Trophoblast cell (in vitro differentiated cells and primary cell): ENCODE results near the gene FOXF2.

Source experiments
- DNase-seq, 2 donors: peaks; one replicate each; pipeline ENCODE4 v3.0.0-alpha.2; 2016
- H2AFZ ChIP-seq: 2 replicates; pipeline ENCODE4 v1.6.1; 2013; ENCODE audit warnings: low read length, moderate library complexity, mild to moderate bottlenecking; ENCODE audit not compliant: insufficient read depth, poor library complexity
- H2AK5ac ChIP-seq: 2 replicates; pipeline ENCODE4 v1.6.1; 2013; ENCODE audit warnings: mild to moderate bottlenecking, low read length
- H2BK120ac ChIP-seq: 2 replicates; pipeline ENCODE4 v1.6.1; 2013; ENCODE audit warnings: low read length, mild to moderate bottlenecking, moderate library complexity; ENCODE audit not compliant: insufficient read depth, poor library complexity
- H2BK12ac ChIP-seq: 2 replicates; pipeline ENCODE4 v1.6.1; 2013; ENCODE audit warnings: mild to moderate bottlenecking, low read length, moderate library complexity
- H2BK5ac ChIP-seq: 2 replicates; pipeline ENCODE4 v1.6.1; 2013; ENCODE audit warnings: low read length, low read depth, moderate library complexity, mild to moderate bottlenecking; ENCODE audit not compliant: poor library complexity
- H3K14ac ChIP-seq: 2 replicates; pipeline ENCODE4 v1.6.1; 2013; ENCODE audit warnings: mild to moderate bottlenecking, low read length
- H3K18ac ChIP-seq: 2 replicates; pipeline ENCODE4 v1.6.1; 2013; ENCODE audit warnings: mild to moderate bottlenecking, low read length
- H3K23ac ChIP-seq: 2 replicates; pipeline ENCODE4 v1.6.1; 2013; ENCODE audit warnings: low read length
- H3K27ac ChIP-seq: 2 replicates; pipeline ENCODE4 v1.5.1; 2013; ENCODE audit warnings: low read depth, mild to moderate bottlenecking, inconsistent platforms, low read length, moderate library complexity
- H3K27me3 ChIP-seq: 2 replicates; pipeline ENCODE4 v1.6.1; 2013; ENCODE audit warnings: inconsistent platforms, mild to moderate bottlenecking, low read length, moderate library complexity; ENCODE audit not compliant: insufficient read depth
- H3K36me3 ChIP-seq, 2 experiments: 1 replicate in 1 of 2; 2 replicates in 1 of 2; pipeline ENCODE4 v1.6.1; 2013; ENCODE audit warnings: low read length in 2 of 2, mild to moderate bottlenecking in 2 of 2, moderate library complexity in 1 of 2; ENCODE audit not compliant: insufficient read depth in 2 of 2, control insufficient read depth in 1 of 2
- H3K4ac ChIP-seq: 2 replicates; pipeline ENCODE4 v1.6.1; 2013; ENCODE audit warnings: low read depth, mild to moderate bottlenecking, low read length, moderate library complexity
- H3K4me1 ChIP-seq, 2 experiments: 1 replicate in 1 of 2; 2 replicates in 1 of 2; pipeline ENCODE4 v1.6.1; 2013; ENCODE audit warnings: low read length in 2 of 2, mild to moderate bottlenecking in 2 of 2, moderate library complexity in 1 of 2; ENCODE audit not compliant: insufficient read depth in 2 of 2, control insufficient read depth in 1 of 2
- H3K4me2 ChIP-seq: 2 replicates; pipeline ENCODE4 v1.6.1; 2013; ENCODE audit warnings: inconsistent platforms, mild to moderate bottlenecking, low read length, moderate library complexity
- H3K4me3 ChIP-seq: 2 replicates; pipeline ENCODE4 v1.5.1; 2013; ENCODE audit warnings: mild to moderate bottlenecking, low read depth, low read length, inconsistent platforms
- H3K79me1 ChIP-seq: one replicate; pipeline ENCODE4 v1.6.1; 2013; ENCODE audit warnings: low read length
- H3K79me2 ChIP-seq: 2 replicates; pipeline ENCODE4 v1.6.1; 2013; ENCODE audit warnings: low read length, mild to moderate bottlenecking; ENCODE audit not compliant: control insufficient read depth, insufficient read depth, poor library complexity
- H3K9ac ChIP-seq: 2 replicates; pipeline ENCODE4 v1.6.1; 2013; ENCODE audit warnings: mild to moderate bottlenecking, low read length
- H3K9me3 ChIP-seq: 2 replicates; pipeline ENCODE4 v1.6.1; 2013; ENCODE audit warnings: low read depth, mild to moderate bottlenecking, control low read depth, inconsistent platforms, low read length; ENCODE audit not compliant: insufficient read depth
- H4K12ac ChIP-seq: 2 replicates; pipeline ENCODE4 v1.6.1; 2013; ENCODE audit warnings: low read depth, mild to moderate bottlenecking, low read length, moderate library complexity
- H4K8ac ChIP-seq: 2 replicates; pipeline ENCODE4 v1.6.1; 2013; ENCODE audit warnings: low read depth, mild to moderate bottlenecking, low read length, moderate library complexity
- H4K91ac ChIP-seq: one replicate; pipeline ENCODE4 v1.6.1; 2013; ENCODE audit warnings: low read depth, mild to moderate bottlenecking, low read length, moderate library complexity
- WGBS: extraction: QIAGEN DNeasy Blood & Tissue Kit; methylation state at CpG from one replicate; pipeline ENCODE4 v1.1.7; 2013; ENCODE audit warnings: missing lambda C conversion rate; ENCODE audit not compliant: insufficient read length, insufficient coverage; ENCODE audit errors: extremely low coverage; 5-methylcytosine and 5-hydroxymethylcytosine counted together

Gene FOXF2

DNA sequence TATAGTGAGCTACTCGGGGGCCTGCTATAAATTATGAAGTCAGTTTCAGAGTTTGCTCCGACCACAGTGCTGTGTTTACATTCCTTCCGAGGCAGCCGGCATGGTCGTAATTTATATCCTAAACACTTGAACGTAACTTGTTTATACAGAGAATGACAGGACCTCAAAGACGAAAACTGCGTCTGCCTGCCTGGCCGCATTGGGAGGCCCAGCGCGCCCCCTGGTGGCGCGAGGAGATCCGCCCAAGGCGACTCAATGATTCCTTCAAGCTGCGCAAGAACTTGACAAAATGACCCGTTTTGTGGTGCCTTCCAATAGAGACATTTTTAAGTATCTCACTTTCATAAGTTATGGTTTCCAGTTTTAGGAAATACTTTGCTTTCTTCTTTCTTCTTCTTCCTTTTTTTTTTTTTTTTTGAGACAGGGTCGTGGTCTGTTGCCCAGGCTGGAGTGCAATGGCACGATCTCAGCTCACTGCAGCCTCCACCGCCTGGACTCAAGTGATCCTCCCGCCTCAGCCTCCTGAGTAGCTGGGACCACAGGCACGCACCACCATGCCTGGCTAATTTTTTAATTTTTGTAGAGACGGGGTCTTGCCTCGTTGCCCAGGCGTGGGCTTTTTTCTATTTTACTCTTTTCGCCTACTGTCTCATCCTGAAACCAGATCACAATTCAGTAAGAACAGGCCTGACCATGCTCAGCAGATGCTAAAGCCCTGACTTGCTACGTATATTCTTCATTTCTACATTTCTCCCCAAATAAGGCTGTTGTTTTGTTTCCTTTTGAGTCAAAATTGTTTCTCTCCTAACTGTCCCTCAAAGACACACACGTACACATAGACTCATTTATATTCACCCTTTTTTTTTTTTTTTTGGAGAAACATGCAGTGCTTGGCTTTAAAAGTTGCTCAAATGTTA is 7.8 kb downstream of the FOXF2 start:
- Histone ChIP-seq H2BK120ac (no peak overlapping the region), H3K18ac (no peak overlapping the region), H3K4me1 (peaks cover 0 to 4% of the 10 kb centered on the region in 2 experiments), H4K8ac (no peak overlapping the region), H2BK5ac (no peak overlapping the region), H3K4me3 (no peak overlapping the region), H3K4ac (no peak overlapping the region), H3K14ac (no peak overlapping the region), H2BK12ac (no peak overlapping the region), H3K4me2 (no peak overlapping the region), H4K91ac (no peak overlapping the region), H3K79me2 (no peaks in the 10 kb centered on the region), H2AK5ac (no peak overlapping the region), H3K36me3 (no peaks in the 10 kb centered on the region), H3K23ac (no peak overlapping the region), H2AFZ (no peak overlapping the region), H3K9ac (no peak overlapping the region), H3K79me1 (no peaks in the 10 kb centered on the region), H4K12ac (no peak overlapping the region), H3K27ac (no peak overlapping the region), H3K9me3 (no peaks in the 10 kb centered on the region), H3K27me3 (peaks cover 38% of the 10 kb centered on the region)
- DNase-seq: peak; percentile 69 to 88
- WGBS: no CpG with 5 or more reads among the region's 28 CpGs

DNA sequence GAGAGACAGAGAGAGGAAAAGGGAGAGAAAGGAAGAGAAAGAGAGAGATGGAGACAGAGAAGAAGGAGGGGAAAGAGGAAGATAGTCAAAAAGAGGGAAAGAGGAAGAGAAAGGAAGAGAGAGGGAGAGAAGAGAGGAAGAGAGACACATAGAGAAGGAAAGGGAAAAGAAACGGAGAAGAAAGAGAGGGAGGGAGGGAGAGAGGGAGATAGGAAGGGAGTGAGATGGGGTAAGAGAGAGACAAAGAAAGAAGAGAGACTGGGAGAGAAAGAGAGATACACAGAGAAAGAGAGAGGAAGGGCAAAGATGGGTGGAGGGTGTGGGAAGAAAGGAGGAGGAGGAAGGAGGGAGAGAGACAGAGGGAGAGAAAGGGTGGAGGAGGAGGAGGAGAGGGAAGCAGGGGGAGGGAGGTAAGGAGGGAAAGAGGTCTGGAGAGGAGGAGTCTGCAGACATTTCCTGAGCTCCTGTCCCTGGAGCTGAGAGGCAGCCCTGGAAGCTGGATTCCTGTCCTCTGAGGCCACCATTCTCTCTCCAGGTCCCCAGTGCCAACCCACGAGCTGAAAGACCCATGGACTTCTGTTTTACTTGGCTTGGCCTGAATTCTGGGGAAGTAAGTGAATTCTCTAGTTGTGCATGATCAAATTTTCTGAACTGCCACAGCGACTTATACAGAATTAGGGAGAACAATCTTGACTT is 9.9 kb downstream of the FOXF2 start:
- Histone ChIP-seq H2BK12ac (no peak overlapping the region), H3K36me3 (no peaks in the 10 kb centered on the region)
- WGBS: 64% methylated on average over 1 of the region's 3 CpGs

DNA sequence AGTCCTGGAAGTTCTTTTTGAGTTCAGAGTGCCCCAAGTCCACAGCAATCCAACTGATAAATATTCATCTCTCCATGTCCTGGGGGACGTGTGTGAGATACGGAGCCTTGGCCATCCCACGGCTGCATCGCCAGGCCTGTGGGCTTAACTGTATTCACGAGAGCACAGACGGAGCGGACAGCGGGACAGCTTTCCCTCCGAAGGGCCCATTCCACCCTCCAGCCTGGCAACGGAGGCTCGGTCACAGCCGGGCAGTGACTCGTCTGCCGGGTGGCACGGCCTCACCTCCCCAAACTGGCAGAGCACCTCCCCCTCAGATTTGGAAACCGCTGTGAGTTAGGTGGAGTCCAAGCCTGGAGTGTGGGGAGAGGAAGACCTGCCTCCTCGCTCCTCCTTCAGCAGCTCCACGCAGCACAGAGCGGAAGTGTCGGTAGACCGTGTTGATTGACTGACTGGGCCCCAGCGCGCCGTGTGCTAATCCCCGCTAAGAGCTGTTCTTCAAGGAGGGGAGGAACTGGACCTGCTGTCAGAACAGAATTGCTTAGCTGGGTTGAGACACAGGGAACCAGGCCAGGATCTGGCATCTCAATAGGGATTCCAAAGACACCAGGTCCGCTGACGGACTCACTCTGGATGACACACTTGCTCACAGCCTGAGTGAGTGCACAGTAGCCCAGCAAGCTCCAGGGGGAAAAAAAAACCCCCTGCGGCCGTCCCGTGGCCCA is 10.9 kb downstream of the FOXF2 start:
- WGBS: no CpG with 5 or more reads among the region's 30 CpGs
- H3K4me2 ChIP-seq: no peak overlapping the region
- no peak overlapping the region for H4K8ac ChIP-seq
- H3K14ac ChIP-seq: no peak overlapping the region
- H2BK12ac ChIP-seq: no peak overlapping the region
- no peaks in the 10 kb centered on the region for H3K4me1 ChIP-seq
- no peak overlapping the region for H3K9ac ChIP-seq
- no peak overlapping the region for H3K4me3 ChIP-seq
- no peak for DNase-seq
- H2BK5ac ChIP-seq: no peak overlapping the region
- no peak overlapping the region for H3K18ac ChIP-seq
- H3K27ac ChIP-seq: no peak overlapping the region
- no peak overlapping the region for H2AK5ac ChIP-seq
- no peaks in the 10 kb centered on the region for H3K79me2 ChIP-seq
- H2BK120ac ChIP-seq: no peak overlapping the region
- H3K4ac ChIP-seq: no peak overlapping the region
- H3K9me3 ChIP-seq: peaks cover 5% of the 10 kb centered on the region
- H3K27me3 ChIP-seq: peaks cover 9% of the 10 kb centered on the region
- H2AFZ ChIP-seq: no peak overlapping the region
- H4K12ac ChIP-seq: no peak overlapping the region
- no peak overlapping the region for H4K91ac ChIP-seq
- H3K36me3 ChIP-seq: no peaks in the 10 kb centered on the region
- no peak overlapping the region for H3K23ac ChIP-seq
- H3K79me1 ChIP-seq: no peaks in the 10 kb centered on the region

More for the DNA sequence above, 9.9 kb downstream of the FOXF2 start:
- H3K27ac ChIP-seq: no peak overlapping the region
- H3K79me2 ChIP-seq: no peaks in the 10 kb centered on the region
- H4K8ac ChIP-seq: no peak overlapping the region
- no peak overlapping the region for H2AK5ac ChIP-seq
- no peak overlapping the region for H3K23ac ChIP-seq
- H3K79me1 ChIP-seq: no peaks in the 10 kb centered on the region
- no peak overlapping the region for H4K91ac ChIP-seq
- no peak overlapping the region for H3K14ac ChIP-seq
- H2AFZ ChIP-seq: no peak overlapping the region
- H3K4me1 ChIP-seq: no peaks in the 10 kb centered on the region
- no peak overlapping the region for H3K4ac ChIP-seq
- peaks cover 18% of the 10 kb centered on the region for H3K27me3 ChIP-seq
- no peak overlapping the region for H2BK120ac ChIP-seq
- H3K18ac ChIP-seq: no peak overlapping the region
- no peak for DNase-seq
- no peak overlapping the region for H2BK5ac ChIP-seq
- no peak overlapping the region for H3K4me2 ChIP-seq
- no peak overlapping the region for H4K12ac ChIP-seq
- H3K9me3 ChIP-seq: peaks cover 2% of the 10 kb centered on the region
- no peak overlapping the region for H3K9ac ChIP-seq
- no peak overlapping the region for H3K4me3 ChIP-seq

DNA sequence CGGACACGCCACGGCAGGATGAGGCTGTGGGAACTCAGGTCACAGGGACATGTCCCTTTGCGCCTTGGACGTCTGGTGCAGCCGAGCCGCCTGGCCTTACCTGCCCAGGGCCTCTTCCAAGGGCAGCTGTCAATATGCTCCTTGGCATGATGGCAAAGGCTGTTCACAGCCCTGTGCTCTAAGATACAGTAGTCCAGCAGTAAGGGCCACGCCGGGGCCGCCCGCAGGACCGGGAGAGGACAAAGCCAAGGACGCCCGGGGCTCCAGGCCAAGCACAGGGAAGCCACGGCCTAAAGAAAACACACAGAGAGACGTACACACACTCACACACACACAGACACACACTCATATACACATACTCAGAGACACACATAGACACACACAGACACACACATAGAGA is 13.0 kb downstream of the FOXF2 start:
- Histone ChIP-seq H3K4me3 (no peak overlapping the region), H3K4me2 (no peak overlapping the region), H4K8ac (no peak overlapping the region), H2BK120ac (no peak overlapping the region), H3K4me1 (no peaks in the 10 kb centered on the region), H4K12ac (no peak overlapping the region), H3K23ac (no peak overlapping the region), H2BK5ac (no peak overlapping the region), H3K9ac (no peak overlapping the region), H2AK5ac (no peak overlapping the region), H3K18ac (no peak overlapping the region), H3K4ac (no peak overlapping the region), H3K79me2 (no peaks in the 10 kb centered on the region), H3K9me3 (peaks cover 5% of the 10 kb centered on the region), H3K79me1 (no peaks in the 10 kb centered on the region), H2AFZ (no peak overlapping the region), H3K36me3 (no peaks in the 10 kb centered on the region), H2BK12ac (no peak overlapping the region), H3K14ac (no peak overlapping the region), H4K91ac (no peak overlapping the region), H3K27me3 (no peaks in the 10 kb centered on the region), H3K27ac (no peak overlapping the region)
- no peak for DNase-seq
- WGBS: no CpG with 5 or more reads among the region's 16 CpGs
